IPS-NIHi7 (cell line): ENCODE measurements around the gene CPNE6.

Experiments
- DNase-seq: peaks from one replicate; pipeline ENCODE4 v3.0.0; 2012; ENCODE audit warnings: mixed read lengths; ENCODE audit errors: extremely low spot score

CPNE6 gene

DNA sequence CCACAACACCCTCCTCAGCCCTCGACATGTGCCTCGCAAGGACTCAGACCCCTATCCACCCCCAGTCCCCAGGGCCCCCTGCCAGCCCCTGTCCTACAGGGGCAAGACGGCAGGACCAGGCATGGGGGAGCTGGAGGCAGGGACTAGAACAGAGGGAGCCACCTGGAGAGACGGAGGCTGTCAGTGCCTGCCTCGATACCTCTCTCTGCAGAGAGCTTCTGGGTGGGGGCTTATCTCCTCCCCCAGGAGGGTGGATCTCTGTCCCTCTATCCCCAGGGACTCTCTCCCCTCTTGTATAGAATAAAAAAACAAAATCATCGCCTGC is 2.0 kb upstream of the CPNE6 start:
- DNase-seq: no peak

- DNase-seq: no peak
Measured at GRCh38 chr14:24070285-24071143, 848 bp upstream of the CPNE6 start.

- DNase-seq: no peak
Measured at GRCh38 chr14:24071836-24072430, 571 bp downstream of the CPNE6 start.

DNA sequence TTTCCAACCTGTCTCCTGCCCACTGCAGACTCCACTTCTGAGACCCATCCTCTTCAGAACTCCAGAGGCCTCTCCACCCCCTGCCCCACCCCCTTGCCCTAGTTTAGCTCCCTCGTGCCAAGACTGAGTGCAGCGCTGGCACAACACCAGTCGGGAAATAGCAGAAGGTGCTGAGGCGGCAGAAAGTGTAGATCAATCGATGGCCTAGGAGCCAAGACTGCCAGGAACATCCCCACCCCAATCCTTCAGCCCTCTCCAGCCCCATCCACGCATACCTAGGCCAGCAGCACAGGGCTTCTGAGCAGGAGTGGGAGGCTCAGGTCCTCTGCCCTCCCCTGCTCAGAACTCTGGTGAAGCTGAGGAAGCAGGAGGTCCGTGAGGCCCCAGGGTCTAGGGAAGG is 1.1 kb downstream of the CPNE6 start:
- DNase-seq: no peak

DNA sequence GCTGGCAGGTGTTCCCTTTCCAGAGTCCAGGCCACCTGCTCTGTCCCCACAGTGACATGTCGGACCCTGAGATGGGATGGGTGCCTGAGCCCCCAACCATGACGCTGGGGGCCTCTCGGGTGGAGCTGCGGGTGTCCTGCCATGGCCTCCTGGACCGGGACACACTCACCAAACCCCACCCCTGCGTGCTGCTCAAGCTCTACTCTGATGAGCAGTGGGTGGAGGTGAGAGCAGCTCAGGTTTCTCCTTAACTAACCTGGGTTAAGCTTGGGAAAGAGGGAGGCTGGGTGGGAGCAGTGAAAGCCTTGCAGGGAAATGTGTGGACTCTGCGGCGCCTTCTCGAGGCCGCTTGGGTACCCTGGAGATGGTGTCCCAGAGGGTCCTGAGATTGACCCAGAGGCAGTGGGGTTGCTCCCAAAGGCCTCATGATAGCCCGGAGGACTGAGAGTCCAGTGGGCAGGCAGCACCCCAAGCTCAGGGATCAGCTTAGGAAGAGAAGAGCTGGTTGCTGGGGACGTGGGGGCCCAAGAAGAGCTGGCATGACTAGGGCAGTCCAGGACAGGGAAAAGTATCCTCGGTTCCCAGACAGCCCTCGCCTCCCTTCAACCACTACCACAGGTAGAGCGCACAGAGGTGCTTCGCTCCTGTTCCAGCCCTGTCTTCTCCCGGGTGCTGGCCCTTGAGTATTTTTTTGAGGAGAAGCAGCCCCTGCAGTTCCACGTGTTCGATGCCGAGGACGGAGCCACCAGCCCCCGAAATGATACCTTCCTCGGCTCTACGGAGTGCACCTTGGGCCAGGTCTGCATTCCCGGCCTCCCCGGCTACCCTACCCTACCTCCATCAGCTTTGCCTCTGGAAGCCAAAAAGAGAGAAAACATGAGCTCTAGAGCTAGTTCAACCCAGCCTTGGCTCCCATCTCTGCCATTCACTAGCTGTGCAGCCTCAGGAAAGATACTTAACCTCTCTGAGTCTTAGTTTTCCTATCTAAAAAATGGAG is 1.8 kb downstream of the CPNE6 start:
- DNase-seq: no peak

- DNase-seq: no peak
Measured at GRCh38 chr14:24074625-24075484, 3.5 kb downstream of the CPNE6 start.

DNA sequence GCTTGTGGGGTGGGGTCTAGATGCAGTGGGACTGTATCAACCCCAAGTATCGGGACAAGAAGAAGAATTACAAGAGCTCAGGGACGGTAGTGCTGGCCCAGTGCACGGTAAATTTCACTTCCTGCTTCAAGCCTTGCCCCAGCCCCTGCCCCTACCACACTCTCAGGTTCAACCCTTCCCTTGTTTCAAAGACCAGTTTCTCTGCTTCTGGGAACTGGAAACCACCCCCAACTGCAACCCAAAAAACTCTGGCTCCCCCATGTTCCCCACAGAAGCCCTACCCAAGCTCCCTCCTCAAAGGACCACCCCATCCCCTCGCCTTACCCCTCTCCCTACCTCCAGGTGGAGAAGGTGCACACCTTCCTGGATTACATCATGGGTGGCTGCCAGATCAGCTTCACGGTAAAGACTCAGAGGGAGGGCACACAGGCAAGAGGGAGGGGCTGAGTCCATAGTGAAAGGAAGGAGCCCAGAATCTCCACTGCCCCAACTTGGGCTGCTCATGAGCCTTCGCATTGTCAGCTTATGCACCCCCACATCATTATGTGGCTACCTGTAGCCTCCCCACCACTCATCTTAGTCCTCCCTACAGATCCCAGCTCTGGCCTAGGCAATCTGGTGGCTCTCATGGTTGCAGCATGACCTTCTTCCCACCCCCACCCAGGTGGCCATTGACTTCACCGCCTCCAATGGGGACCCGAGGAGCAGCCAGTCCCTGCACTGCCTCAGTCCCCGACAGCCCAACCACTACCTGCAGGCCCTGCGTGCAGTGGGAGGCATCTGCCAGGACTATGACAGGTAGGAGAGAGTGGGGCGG is 4.3 kb downstream of the CPNE6 start:
- no peak for DNase-seq

DNA sequence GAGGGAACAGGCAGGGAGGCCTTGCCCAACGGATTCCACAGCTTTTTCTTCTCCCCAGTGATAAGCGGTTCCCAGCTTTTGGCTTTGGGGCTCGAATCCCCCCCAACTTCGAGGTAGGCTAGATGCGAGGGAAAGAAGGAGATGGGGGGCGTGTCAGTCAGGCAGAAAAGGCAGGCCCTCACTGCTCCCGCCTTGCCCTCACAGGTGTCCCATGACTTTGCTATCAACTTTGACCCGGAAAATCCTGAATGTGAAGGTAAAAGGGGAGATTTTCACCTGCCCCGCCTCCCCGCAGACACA is 4.9 kb downstream of the CPNE6 start:
- no peak for DNase-seq

GRCh38 chr14:24077086-24077485 is 5.7 kb downstream of the CPNE6 start:
- no peak for DNase-seq

DNA sequence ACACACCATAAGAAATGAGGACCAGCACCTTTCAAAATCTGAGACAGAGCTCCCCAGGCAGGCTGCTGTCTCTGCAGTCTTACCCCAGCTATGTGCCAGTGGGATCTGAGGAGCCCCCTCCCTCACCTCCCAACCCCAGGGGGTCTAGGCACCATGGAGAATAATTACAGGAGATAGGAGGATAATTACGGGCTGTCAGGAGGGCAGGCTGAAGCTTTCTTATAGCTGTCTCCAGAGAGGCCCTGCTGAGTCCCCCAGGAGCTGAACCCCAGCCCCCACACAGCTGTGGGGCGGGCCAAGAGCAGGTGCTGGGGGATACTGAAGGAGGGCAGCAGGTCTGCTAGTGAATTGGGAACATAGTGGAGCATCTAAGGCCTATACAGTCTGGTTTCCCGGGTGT is 6.8 kb downstream of the CPNE6 start:
- DNase-seq: no peak

GRCh38 chr14:24079491-24080141 is 8.3 kb downstream of the CPNE6 start:
- DNase-seq: peak; percentile 43

- no peak for DNase-seq
Measured at GRCh38 chr14:24080142-24080530, 8.8 kb downstream of the CPNE6 start.

- peak; percentile 76 for DNase-seq
Measured at GRCh38 chr14:24080888-24081738, 9.8 kb downstream of the CPNE6 start.

DNA sequence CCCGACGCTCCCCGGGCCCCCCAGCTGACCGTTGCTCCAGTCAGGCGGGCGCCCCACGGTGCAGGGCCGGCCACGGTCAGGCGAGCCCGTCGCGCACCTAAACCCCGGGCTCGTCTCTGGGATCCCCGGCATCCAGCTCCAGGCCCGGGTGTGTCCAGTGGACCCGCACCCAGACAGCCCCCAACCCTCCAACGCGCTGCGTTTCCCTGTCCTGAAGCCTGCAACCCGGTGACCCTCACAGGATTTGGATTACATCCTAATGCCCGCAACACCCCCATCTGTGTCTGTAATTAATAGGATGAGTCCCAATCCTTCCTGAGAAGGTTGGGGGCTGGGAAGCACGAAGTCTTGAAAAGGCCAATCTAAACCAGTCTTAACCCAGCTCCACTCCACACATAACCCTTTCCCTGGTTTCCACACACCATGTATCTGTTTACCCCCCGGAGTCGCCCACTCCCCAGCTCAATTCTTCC is 10.4 kb downstream of the CPNE6 start:
- no peak for DNase-seq

- no peak for DNase-seq
Measured at GRCh38 chr14:24082411-24083080, 11.2 kb downstream of the CPNE6 start.

GRCh38 chr14:24083462-24083861 is 12.1 kb downstream of the CPNE6 start:
- DNase-seq: no peak

GRCh38 chr14:24084440-24084839 is 13.1 kb downstream of the CPNE6 start:
- no peak for DNase-seq

DNA sequence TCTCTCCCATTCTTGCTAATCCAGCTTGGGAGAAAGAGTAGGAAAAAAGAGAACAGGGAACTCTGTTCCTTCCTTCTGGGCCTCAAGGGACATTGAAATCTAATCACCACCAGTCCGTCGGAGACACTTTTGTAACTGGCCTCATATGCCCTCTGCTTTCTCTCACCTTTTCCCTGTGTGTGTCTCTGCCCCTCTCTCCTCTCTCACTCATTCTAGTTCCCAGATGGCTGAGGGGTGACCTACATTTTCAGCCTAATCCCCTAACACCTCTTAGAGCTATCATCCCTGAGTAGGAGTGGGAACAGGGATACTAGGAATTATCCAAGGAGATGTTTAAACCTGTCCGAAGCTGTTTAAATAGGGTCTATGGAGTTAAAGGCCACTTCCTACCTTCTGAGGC is 13.9 kb downstream of the CPNE6 start:
- DNase-seq: no peak
